ENCODE results near the gene GDI1. TPM values are rescaled to one million over a fixed set of nuclear protein-coding genes. Genes with fewer than 3 reads are reported as not detected.

Gene GDI1
- 63.6 and 107 TPM in 2 replicates for total RNA-seq

GRCh38 chrX:154436983-154437752 lies at the start of gene GDI1:
Gene GDI1 (plus strand): TSS chrX:154437154. CDS start chrX:154437255, 101 bp downstream.

GRCh38 chrX:154397888-154398667 lies 38.9 kb upstream of the GDI1 start, which contains the start of gene RPL10:
Gene RPL10 (plus strand): TSS chrX:154398377. CDS start chrX:154398520, 143 bp downstream.

GRCh38 chrX:154409222-154409871 lies 27.6 kb upstream of the GDI1 start, which contains the start of gene DNASE1L1:
Gene DNASE1L1 (minus strand): TSS chrX:154409254. CDS start chrX:154405568, 3,686 bp downstream.

GRCh38 chrX:154428176-154429171 lies 8.5 kb upstream of the GDI1 start, which contains the start of gene ATP6AP1:
Gene ATP6AP1 (plus strand): TSS chrX:154428677. CDS start chrX:154428693, 16 bp downstream.

GRCh38 chrX:154443992-154444754 lies 7.2 kb downstream of the GDI1 start, which contains the start of gene FAM50A:
Gene FAM50A (plus strand): TSS chrX:154444141. CDS start chrX:154444236, 95 bp downstream.

GRCh38 chrX:154458116-154458953 lies 21.4 kb downstream of the GDI1 start, which contains the start of gene PLXNA3:
Gene PLXNA3 (plus strand): TSS chrX:154458281. CDS start chrX:154460184, 1,903 bp downstream.

GRCh38 chrX:154478728-154479622 lies 42.0 kb downstream of the GDI1 start, which contains the start of gene LAGE3:
Gene LAGE3 (minus strand): TSS chrX:154479281. CDS start chrX:154478915, 366 bp downstream.

GRCh38 chrX:154486396-154487207 lies 49.6 kb downstream of the GDI1 start, which contains the start of gene UBL4A:
Gene UBL4A (minus strand): TSS chrX:154486615. CDS start chrX:154486584, 31 bp downstream.

DNA sequence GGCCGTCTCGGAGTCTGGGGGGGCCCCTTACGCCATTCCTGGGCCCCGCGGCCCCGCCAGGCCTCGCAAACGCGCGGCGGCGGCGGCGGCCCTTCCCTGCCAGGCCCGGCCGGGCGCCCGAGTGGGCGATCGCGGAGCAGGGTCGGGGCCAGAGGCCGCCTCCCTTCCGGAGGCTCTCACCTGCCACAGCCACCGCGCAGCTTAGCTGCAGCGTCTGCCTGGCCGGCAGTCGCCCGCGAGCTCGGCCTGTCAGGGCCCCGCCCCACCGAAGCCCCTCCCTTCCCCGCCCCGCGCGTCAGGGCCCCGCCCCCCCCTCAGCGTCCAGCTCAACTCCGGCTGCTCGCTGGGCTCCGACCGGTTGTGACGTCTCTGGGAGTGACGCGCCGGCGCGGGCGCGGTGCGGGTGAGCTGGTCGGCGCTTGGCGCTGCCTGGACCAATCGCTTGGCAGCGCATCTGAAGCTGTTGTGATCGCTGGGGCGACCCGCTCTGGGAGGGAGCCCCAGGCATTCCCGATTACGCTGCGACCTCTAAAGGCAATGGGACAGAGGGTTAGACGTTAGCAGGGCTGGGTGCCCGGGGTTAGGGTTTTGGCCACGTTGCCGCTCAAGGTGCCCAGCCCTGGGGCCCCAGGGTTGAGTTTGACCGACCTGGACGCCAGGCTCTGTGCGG lies 53.6 kb downstream of the GDI1 start, which contains the start of gene SLC10A3:
SLC10A3 (minus strand) TSS at position 216 of the 670 bp plus-strand sequence. CDS start 1,689 bp downstream, outside the sequence.

Other genes starting within 250 kb of the GDI1 start
- gene OPN1MW2, start 217.4 kb upstream of the GDI1 start, total RNA-seq, result not detected in 2 replicates
- not detected in 2 replicates for gene OPN1MW3, start 179.6 kb upstream of the GDI1 start, total RNA-seq
- not detected in 2 replicates for gene TEX28, start 142.0 kb upstream of the GDI1 start, total RNA-seq
- gene TKTL1, start 141.4 kb upstream of the GDI1 start, total RNA-seq, result not detected in 2 replicates
- gene FLNA, start 62.5 kb upstream of the GDI1 start, total RNA-seq, result 1,383 and 1,552 TPM in 2 replicates
- gene EMD, start 57.9 kb upstream of the GDI1 start, total RNA-seq, result 62.3 and 71.4 TPM in 2 replicates
- 7,010 and 8,148 TPM in 2 replicates for gene RPL10, start 38.8 kb upstream of the GDI1 start, total RNA-seq
- 19.0 and 28.1 TPM in 2 replicates for gene DNASE1L1, start 27.9 kb upstream of the GDI1 start, total RNA-seq
- 33.0 and 41.3 TPM in 2 replicates for gene TAFAZZIN, start 25.6 kb upstream of the GDI1 start, total RNA-seq
- gene ATP6AP1, start 8.5 kb upstream of the GDI1 start, total RNA-seq, result 23.0 and 31.1 TPM in 2 replicates
- 17.0 and 24.1 TPM in 2 replicates for gene FAM50A, start 7.0 kb downstream of the GDI1 start, total RNA-seq
- gene PLXNA3, start 21.1 kb downstream of the GDI1 start, total RNA-seq, result 2.2 and 10.8 TPM in 2 replicates
- 42.2 and 56.3 TPM in 2 replicates for gene LAGE3, start 42.1 kb downstream of the GDI1 start, total RNA-seq
- 59.2 and 60.0 TPM in 2 replicates for gene UBL4A, start 49.5 kb downstream of the GDI1 start, total RNA-seq
- 38.3 and 39.0 TPM in 2 replicates for gene SLC10A3, start 53.5 kb downstream of the GDI1 start, total RNA-seq
- gene FAM3A, start 79.1 kb downstream of the GDI1 start, total RNA-seq, result 34.8 and 50.1 TPM in 2 replicates
- gene G6PD, start 109.7 kb downstream of the GDI1 start, total RNA-seq, result 61.3 and 77.4 TPM in 2 replicates
- 12.3 and 14.1 TPM in 2 replicates for gene IKBKG, start 110.5 kb downstream of the GDI1 start, total RNA-seq
- gene CTAG1A, start 148.0 kb downstream of the GDI1 start, total RNA-seq, result not detected in 2 replicates
- not detected in 2 replicates for gene CTAG1B, start 182.1 kb downstream of the GDI1 start, total RNA-seq
- not detected in 2 replicates for gene CTAG2, start 216.4 kb downstream of the GDI1 start, total RNA-seq